Osteoblast (primary cell): Measurements from ENCODE around the gene SEC24C. TPM values are rescaled to one million over a fixed set of nuclear protein-coding genes. Genes with fewer than 3 reads are reported as not detected.

Experiments
- DNase-seq: peaks from one replicate; pipeline ENCODE4 v3.0.0; 2011; ENCODE audit warnings: low spot score, mixed read lengths; ENCODE audit not compliant: insufficient read length; ENCODE audit errors: missing footprints
- H2AFZ ChIP-seq: 2 replicates; pipeline ENCODE4 v1.6.0; 2011; ENCODE audit warnings: mild to moderate bottlenecking, low read length
- H3K27ac ChIP-seq: 2 replicates; pipeline ENCODE4 v1.5.1; 2011; ENCODE audit warnings: mild to moderate bottlenecking, low read depth, low read length, moderate library complexity
- H3K27me3 ChIP-seq: 2 replicates; pipeline ENCODE4 v1.6.0; 2012; ENCODE audit warnings: mild to moderate bottlenecking, control low read depth, inconsistent platforms, low read length, moderate library complexity; ENCODE audit not compliant: insufficient read depth
- H3K36me3 ChIP-seq: 2 replicates; pipeline ENCODE4 v1.5.1; 2011; ENCODE audit warnings: mild to moderate bottlenecking, low read length, control low read depth, moderate library complexity; ENCODE audit not compliant: insufficient read depth
- H3K4me1 ChIP-seq: 2 replicates; pipeline ENCODE4 v1.5.1; 2011; ENCODE audit warnings: mild to moderate bottlenecking, low read length, control low read depth, moderate library complexity; ENCODE audit not compliant: insufficient read depth
- H3K4me2 ChIP-seq: 2 replicates; pipeline ENCODE4 v1.6.0; 2011; ENCODE audit warnings: mild to moderate bottlenecking, low read length; ENCODE audit not compliant: insufficient read depth
- H3K4me3 ChIP-seq: fragments of 200-600 bp; sonication (generic); 3 replicates; pipeline ENCODE4 v1.5.1; 2012; ENCODE audit warnings: mild to moderate bottlenecking, low read length, inconsistent platforms; ENCODE audit not compliant: insufficient read depth
- H3K79me2 ChIP-seq: 2 replicates; pipeline ENCODE4 v1.6.0; 2012; ENCODE audit warnings: mild to moderate bottlenecking, low read length, control low read depth, inconsistent platforms; ENCODE audit not compliant: insufficient read depth
- H3K9me3 ChIP-seq: 2 replicates; pipeline ENCODE4 v1.5.1; 2011; ENCODE audit warnings: low read depth, low read length, control low read depth
- H4K20me1 ChIP-seq: 2 replicates; pipeline ENCODE4 v1.6.0; 2012; ENCODE audit warnings: mild to moderate bottlenecking, low read length, control low read depth; ENCODE audit not compliant: insufficient read depth
- CTCF ChIP-seq: IDR thresholded peaks from 2 replicates; pipeline ENCODE4 v1.5.1; 2011; ENCODE audit warnings: mild to moderate bottlenecking, low read depth, low read length, moderate library complexity; ENCODE audit errors: extremely low read depth
- total RNA-seq: library from RNA; depleted of rRNA; stranded (reverse); fragments of >200 nt; gene quantifications from 2 replicates; pipeline ENCODE4 v1.2.3, GENCODE V29; 2012

The SEC24C gene
- total RNA-seq, 1 donor, result 28.6 TPM

- Histone ChIP-seq H3K9me3 (no peaks in the 10 kb centered on the region), H3K79me2 (peaks cover 42% of the 10 kb centered on the region), H3K4me2 (no peak overlapping the region), H3K27me3 (no peaks in the 10 kb centered on the region), H4K20me1 (peaks cover 18% of the 10 kb centered on the region), H3K36me3 (peaks cover 50% of the 10 kb centered on the region), H3K4me1 (peaks cover 2% of the 10 kb centered on the region), H3K4me3 (no peak overlapping the region), H2AFZ (no peak overlapping the region), H3K27ac (no peak overlapping the region)
- no peak for TF ChIP-seq CTCF
- peak; percentile 51 for DNase-seq
Measured at GRCh38 chr10:73808021-73808815, 64.0 kb downstream of the SEC24C start.

GRCh38 chr10:73809061-73809818 lies 65.1 kb downstream of the SEC24C start:
- DNase-seq, result peak; percentile 71
- Histone ChIP-seq H3K4me3 (no peak overlapping the region), H3K4me1 (peaks cover 2% of the 10 kb centered on the region), H3K79me2 (peaks cover 42% of the 10 kb centered on the region), H3K27ac (peak overlapping the region; percentile 4), H3K36me3 (peaks cover 46% of the 10 kb centered on the region), H3K27me3 (no peaks in the 10 kb centered on the region), H4K20me1 (peaks cover 18% of the 10 kb centered on the region), H3K9me3 (no peaks in the 10 kb centered on the region), H2AFZ (no peak overlapping the region), H3K4me2 (no peak overlapping the region)
- TF ChIP-seq CTCF, result no peak

- Histone ChIP-seq H3K27me3 (no peaks in the 10 kb centered on the region), H3K4me2 (peak overlapping the region; percentile 75), H3K4me3 (peak overlapping the region; percentile 83), H3K4me1 (peaks cover 3% of the 10 kb centered on the region), H3K79me2 (peaks cover 42% of the 10 kb centered on the region), H2AFZ (no peak overlapping the region), H3K9me3 (no peaks in the 10 kb centered on the region), H4K20me1 (peaks cover 18% of the 10 kb centered on the region), H3K36me3 (peaks cover 50% of the 10 kb centered on the region), H3K27ac (peak overlapping the region; percentile 78)
- DNase-seq, result no peak
- TF ChIP-seq CTCF, result no peak
Measured at GRCh38 chr10:73810358-73810734, 66.2 kb downstream of the SEC24C start.

GRCh38 chr10:73810735-73811465 lies 66.7 kb downstream of the SEC24C start:
- peak overlapping the region; percentile 75 for H3K4me2 ChIP-seq
- peak; percentile 89 for DNase-seq
- H3K9me3 ChIP-seq, result no peaks in the 10 kb centered on the region
- peak overlapping the region; percentile 78 for H3K27ac ChIP-seq
- H3K4me1 ChIP-seq, result peaks cover 9% of the 10 kb centered on the region
- H3K27me3 ChIP-seq, result no peaks in the 10 kb centered on the region
- peaks cover 45% of the 10 kb centered on the region for H3K36me3 ChIP-seq
- peaks cover 18% of the 10 kb centered on the region for H4K20me1 ChIP-seq
- peak overlapping the region; percentile 43 for H2AFZ ChIP-seq
- no peak for TF ChIP-seq CTCF
- H3K4me3 ChIP-seq, result peak overlapping the region; percentile 83
- peaks cover 42% of the 10 kb centered on the region for H3K79me2 ChIP-seq
